ENCODE results near the gene ROR1.

The ROR1 gene

DNA sequence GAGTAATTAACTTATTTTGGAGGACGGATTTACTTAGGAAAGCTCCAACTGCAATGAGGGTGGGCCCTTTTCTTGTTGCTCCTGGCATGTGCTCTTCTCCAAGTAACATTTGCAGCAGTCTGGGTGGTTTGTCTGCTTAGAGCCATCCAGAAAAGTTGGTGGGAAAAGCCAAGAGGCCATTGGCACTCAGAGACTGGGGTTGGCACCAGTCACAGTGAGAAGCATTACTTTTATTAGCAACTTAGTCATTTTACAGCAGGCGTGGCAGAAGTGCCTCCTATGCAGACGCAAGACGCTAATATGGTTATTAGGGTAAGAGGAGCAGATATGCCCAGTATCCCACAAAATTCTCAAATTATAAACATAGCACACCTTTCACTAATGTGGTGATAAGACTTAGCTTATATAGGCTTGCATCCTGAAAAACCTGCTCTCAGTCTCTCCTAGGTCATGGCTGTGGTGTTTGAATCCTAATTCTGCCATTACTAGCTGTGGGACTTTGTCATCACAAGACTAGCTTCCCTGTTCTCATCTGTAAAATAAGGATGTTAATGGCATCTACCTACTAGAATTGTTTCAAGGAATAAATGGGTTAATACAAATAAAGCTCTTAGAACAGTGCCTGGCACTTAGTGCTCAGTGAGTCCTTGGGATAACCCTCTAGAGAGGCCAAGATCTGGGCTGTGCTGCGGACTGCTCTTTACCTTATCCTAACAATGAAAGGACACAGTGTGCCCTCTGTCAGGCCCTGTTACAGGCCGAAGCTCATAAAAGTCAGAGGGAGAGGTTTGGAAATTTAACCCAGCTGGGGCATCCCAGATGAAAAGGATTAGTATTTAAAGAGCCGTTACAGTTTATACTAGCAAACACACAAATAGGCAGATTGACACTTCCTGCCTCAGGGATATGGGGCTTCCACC lies 154.6 kb downstream of the ROR1 start:
- Histone ChIP-seq H3K36me3 (ENCODE audit: insufficient read depth, low read length) (no peaks in the 10 kb centered on the region), H4K20me1 (ENCODE audit: insufficient read depth, low read length) (no peaks in the 10 kb centered on the region), H3K27me3 (ENCODE audit: insufficient read depth, low read length, poor library complexity) (no peaks in the 10 kb centered on the region), H3K4me2 (ENCODE audit: insufficient read depth, low read length) (no peak overlapping the region), H3K27ac (ENCODE audit: low read length) (no peak overlapping the region), H3K4me3 (ENCODE audit: low read depth in 1 of 2, low read length in 2 of 2) (no peak overlapping the region), H3K79me2 (ENCODE audit: insufficient read depth, low read length) (no peaks in the 10 kb centered on the region), H3K9me3 (ENCODE audit: insufficient read depth, low read length, severe bottlenecking) (no peaks in the 10 kb centered on the region), H3K9ac (ENCODE audit: low read depth, low read length) (no peak overlapping the region), H3K4me1 (ENCODE audit: insufficient read depth, low read length) (no peaks in the 10 kb centered on the region), H2AFZ (ENCODE audit: low read depth, low read length) (no peak overlapping the region)
- no peak for TF ChIP-seq EZH2 (IDR thresholded peaks at IDR 0.05; ENCODE audit: borderline replicate concordance, low read depth, low read length, severe bottlenecking)
- TF ChIP-seq, protein P1, sequence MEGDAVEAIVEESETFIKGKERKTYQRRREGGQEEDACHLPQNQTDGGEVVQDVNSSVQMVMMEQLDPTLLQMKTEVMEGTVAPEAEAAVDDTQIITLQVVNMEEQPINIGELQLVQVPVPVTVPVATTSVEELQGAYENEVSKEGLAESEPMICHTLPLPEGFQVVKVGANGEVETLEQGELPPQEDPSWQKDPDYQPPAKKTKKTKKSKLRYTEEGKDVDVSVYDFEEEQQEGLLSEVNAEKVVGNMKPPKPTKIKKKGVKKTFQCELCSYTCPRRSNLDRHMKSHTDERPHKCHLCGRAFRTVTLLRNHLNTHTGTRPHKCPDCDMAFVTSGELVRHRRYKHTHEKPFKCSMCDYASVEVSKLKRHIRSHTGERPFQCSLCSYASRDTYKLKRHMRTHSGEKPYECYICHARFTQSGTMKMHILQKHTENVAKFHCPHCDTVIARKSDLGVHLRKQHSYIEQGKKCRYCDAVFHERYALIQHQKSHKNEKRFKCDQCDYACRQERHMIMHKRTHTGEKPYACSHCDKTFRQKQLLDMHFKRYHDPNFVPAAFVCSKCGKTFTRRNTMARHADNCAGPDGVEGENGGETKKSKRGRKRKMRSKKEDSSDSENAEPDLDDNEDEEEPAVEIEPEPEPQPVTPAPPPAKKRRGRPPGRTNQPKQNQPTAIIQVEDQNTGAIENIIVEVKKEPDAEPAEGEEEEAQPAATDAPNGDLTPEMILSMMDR (IDR thresholded peaks at IDR 0.05; ENCODE audit: borderline replicate concordance, extremely low read depth, low read length, poor library complexity, severe bottlenecking), result no peak
- ATAC-seq (ENCODE audit: insufficient read depth, low read depth), result no peak
- no peak for DNase-seq

DNA sequence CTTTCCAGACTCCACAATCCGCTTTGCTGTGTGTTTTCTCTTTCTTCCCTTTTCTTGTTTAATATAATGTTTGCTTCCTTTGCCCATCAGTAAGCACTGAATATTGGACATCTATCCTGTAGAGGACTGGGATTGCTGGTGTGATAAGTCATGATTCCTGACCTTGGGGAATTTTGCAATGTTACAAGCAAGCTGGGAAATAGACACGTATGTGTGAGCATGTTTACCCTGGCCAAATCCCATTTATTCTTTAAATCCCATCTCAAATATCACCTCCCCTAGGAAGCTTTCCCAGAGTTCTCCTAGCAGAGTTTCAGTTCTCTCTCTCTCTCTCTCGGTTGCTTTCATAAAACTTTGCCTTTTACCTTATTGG lies 155.3 kb downstream of the ROR1 start:
- Histone ChIP-seq H3K27me3 (ENCODE audit: insufficient read depth, low read length, poor library complexity) (peaks cover 3% of the 10 kb centered on the region), H3K9me3 (ENCODE audit: insufficient read depth, low read length, severe bottlenecking) (no peaks in the 10 kb centered on the region), H3K4me2 (ENCODE audit: insufficient read depth, low read length) (no peak overlapping the region), H2AFZ (ENCODE audit: low read depth, low read length) (no peak overlapping the region), H4K20me1 (ENCODE audit: insufficient read depth, low read length) (no peaks in the 10 kb centered on the region), H3K9ac (ENCODE audit: low read depth, low read length) (no peak overlapping the region), H3K36me3 (ENCODE audit: insufficient read depth, low read length) (no peaks in the 10 kb centered on the region), H3K79me2 (ENCODE audit: insufficient read depth, low read length) (no peaks in the 10 kb centered on the region), H3K4me3 (ENCODE audit: low read depth in 1 of 2, low read length in 2 of 2) (no peak overlapping the region), H3K27ac (ENCODE audit: low read length) (no peak overlapping the region), H3K4me1 (ENCODE audit: insufficient read depth, low read length) (no peaks in the 10 kb centered on the region)
- TF ChIP-seq, protein P1 (IDR thresholded peaks at IDR 0.05; ENCODE audit: borderline replicate concordance, extremely low read depth, low read length, poor library complexity, severe bottlenecking), result no peak
- TF ChIP-seq EZH2 (IDR thresholded peaks at IDR 0.05; ENCODE audit: borderline replicate concordance, low read depth, low read length, severe bottlenecking), result no peak
- ATAC-seq (ENCODE audit: insufficient read depth, low read depth), result no peak
- no peak for DNase-seq

DNA sequence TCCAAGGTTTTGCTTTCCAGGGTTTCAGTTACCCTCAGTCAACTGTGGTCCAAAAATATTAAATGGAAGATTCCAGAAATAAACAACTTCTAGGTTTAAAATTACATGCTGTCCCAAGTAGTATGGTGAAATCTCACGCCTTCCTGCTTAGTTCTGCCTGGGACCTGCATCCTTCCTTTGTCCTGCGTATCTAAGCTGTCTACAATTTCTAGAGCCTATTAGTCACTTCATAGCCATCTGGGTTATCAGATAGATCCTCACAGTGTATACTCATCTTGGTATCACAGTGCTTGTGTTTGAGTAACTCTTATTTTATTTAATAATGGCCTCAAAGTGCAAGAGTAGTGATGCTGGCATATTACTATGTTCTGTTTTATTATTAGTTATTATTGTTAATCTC lies 157.7 kb downstream of the ROR1 start:
- Histone ChIP-seq H3K79me2 (ENCODE audit: insufficient read depth, low read length) (no peaks in the 10 kb centered on the region), H3K4me2 (ENCODE audit: insufficient read depth, low read length) (no peak overlapping the region), H3K9me3 (ENCODE audit: insufficient read depth, low read length, severe bottlenecking) (no peaks in the 10 kb centered on the region), H4K20me1 (ENCODE audit: insufficient read depth, low read length) (no peaks in the 10 kb centered on the region), H3K27me3 (ENCODE audit: insufficient read depth, low read length, poor library complexity) (peaks cover 5% of the 10 kb centered on the region), H2AFZ (ENCODE audit: low read depth, low read length) (no peak overlapping the region), H3K4me1 (ENCODE audit: insufficient read depth, low read length) (no peaks in the 10 kb centered on the region), H3K36me3 (ENCODE audit: insufficient read depth, low read length) (no peaks in the 10 kb centered on the region), H3K27ac (ENCODE audit: low read length) (no peak overlapping the region), H3K9ac (ENCODE audit: low read depth, low read length) (no peak overlapping the region), H3K4me3 (ENCODE audit: low read depth in 1 of 2, low read length in 2 of 2) (no peak overlapping the region)
- DNase-seq, result no peak
- TF ChIP-seq, protein P1 (IDR thresholded peaks at IDR 0.05; ENCODE audit: borderline replicate concordance, extremely low read depth, low read length, poor library complexity, severe bottlenecking), result no peak
- TF ChIP-seq EZH2 (IDR thresholded peaks at IDR 0.05; ENCODE audit: borderline replicate concordance, low read depth, low read length, severe bottlenecking), result no peak
- no peak for ATAC-seq (ENCODE audit: insufficient read depth, low read depth)
